Measurements from ENCODE around the gene FAM83F. TPM values are rescaled to one million over a fixed set of nuclear protein-coding genes. Genes with fewer than 3 reads are reported as not detected.
"Not testable (repeated sequence)": the region's sequence is repeated elsewhere in the genome, so short reads cannot be mapped to it uniquely, and the experiment has no call there.

Gene FAM83F
- total RNA-seq, 1 donor from 2014 or later = 12.8 TPM

DNA sequence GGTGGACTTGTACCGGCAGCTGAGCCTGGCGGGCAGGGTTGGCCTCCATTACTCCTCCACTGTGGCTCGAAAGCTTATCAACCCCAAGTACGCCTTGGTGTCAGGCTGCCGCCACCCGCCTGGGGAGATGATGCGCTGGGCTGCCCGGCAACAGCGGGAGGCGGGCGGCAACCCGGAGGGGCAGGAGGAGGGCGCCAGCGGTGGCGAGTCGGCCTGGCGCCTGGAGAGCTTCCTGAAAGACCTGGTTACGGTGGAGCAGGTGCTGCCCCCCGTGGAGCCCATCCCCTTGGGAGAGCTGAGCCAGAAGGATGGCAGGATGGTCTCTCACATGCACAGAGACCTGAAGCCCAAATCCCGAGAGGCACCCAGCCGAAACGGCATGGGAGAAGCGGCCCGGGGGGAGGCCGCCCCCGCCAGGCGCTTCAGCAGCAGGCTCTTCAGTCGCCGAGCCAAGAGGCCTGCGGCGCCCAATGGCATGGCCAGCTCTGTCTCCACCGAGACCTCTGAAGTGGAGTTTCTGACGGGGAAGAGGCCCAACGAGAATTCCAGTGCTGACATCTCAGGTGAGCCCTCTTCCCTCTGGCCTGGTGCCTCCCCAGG lies 26.7 kb downstream of the FAM83F start:
- Histone ChIP-seq H3K27me3 (no peaks in the 10 kb centered on the region), H3K9me3 (no peaks in the 10 kb centered on the region), H3K4me1 (peaks cover 22% of the 10 kb centered on the region), H3K27ac (no peak overlapping the region), H3K36me3 (no peaks in the 10 kb centered on the region), H3K4me3 (no peak overlapping the region)
- intact Hi-C loops (cut with DNase I) = loop anchor here (5.0 kb wide), 1 partner anchor 479 kb away; no protein-coding TSS in a partner anchor
- no peak for DNase-seq (ENCODE audit: extremely low spot score in 2 of 2)
- TF ChIP-seq, protein P1, sequence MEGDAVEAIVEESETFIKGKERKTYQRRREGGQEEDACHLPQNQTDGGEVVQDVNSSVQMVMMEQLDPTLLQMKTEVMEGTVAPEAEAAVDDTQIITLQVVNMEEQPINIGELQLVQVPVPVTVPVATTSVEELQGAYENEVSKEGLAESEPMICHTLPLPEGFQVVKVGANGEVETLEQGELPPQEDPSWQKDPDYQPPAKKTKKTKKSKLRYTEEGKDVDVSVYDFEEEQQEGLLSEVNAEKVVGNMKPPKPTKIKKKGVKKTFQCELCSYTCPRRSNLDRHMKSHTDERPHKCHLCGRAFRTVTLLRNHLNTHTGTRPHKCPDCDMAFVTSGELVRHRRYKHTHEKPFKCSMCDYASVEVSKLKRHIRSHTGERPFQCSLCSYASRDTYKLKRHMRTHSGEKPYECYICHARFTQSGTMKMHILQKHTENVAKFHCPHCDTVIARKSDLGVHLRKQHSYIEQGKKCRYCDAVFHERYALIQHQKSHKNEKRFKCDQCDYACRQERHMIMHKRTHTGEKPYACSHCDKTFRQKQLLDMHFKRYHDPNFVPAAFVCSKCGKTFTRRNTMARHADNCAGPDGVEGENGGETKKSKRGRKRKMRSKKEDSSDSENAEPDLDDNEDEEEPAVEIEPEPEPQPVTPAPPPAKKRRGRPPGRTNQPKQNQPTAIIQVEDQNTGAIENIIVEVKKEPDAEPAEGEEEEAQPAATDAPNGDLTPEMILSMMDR (IDR thresholded peaks at IDR 0.05) = no peak
- no peak for TF ChIP-seq POLR2AphosphoS5 (IDR thresholded peaks at IDR 0.05; ENCODE audit: insufficient read depth in 1 of 2, low read depth in 1 of 2)
- no peak for TF ChIP-seq POLR2A (IDR thresholded peaks at IDR 0.05)

DNA sequence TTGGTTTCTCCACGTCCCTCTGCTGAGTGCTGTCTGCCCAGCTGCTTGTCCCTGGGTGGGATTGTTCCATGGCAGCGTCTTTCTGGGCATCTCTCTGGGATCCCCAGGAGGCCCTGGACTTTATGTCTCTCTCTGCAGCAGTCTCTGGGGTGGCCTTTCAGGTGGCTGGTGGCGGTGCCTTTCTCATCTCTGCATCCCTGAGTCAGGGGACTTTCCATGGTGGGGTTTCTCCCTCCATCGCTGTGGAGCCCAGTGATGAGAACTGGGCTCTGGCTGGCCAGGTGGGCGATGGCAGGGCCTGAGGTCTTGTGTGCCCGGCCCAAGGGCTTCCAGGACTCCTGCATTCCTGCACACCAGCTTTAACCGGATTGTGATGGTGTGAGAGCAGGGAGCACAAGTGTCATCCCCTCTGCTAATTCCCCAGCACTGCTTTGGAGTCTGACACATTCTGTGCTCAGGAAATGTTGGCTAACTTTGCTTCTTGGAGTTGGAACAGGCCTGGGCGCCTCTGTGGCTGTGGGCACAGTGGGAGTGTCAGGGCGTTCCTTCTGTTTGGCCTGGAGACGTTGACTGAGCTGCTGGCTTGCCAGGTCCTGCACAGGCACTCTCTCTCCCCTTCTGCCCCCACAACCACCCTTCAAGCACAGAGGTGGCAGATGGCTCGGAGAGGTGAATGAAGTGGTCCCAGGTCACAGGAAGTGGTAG lies 27.9 kb downstream of the FAM83F start:
- intact Hi-C loops (cut with DNase I) = loop anchor here (5.0 kb wide), 1 partner anchor 480 kb away; no protein-coding TSS in a partner anchor
- Histone ChIP-seq H3K27me3 (no peaks in the 10 kb centered on the region), H3K4me3 (no peak overlapping the region), H3K4me1 (peaks cover 22% of the 10 kb centered on the region), H3K36me3 (no peaks in the 10 kb centered on the region), H3K27ac (peak overlapping the region; percentile 42), H3K9me3 (no peaks in the 10 kb centered on the region)
- TF ChIP-seq POLR2AphosphoS5 (IDR thresholded peaks at IDR 0.05; ENCODE audit: insufficient read depth in 1 of 2, low read depth in 1 of 2) = peak in 1 of 2 donors; percentile 64
- TF ChIP-seq, protein P1 (IDR thresholded peaks at IDR 0.05) = no peak
- no peak for DNase-seq (ENCODE audit: extremely low spot score in 2 of 2)

DNA sequence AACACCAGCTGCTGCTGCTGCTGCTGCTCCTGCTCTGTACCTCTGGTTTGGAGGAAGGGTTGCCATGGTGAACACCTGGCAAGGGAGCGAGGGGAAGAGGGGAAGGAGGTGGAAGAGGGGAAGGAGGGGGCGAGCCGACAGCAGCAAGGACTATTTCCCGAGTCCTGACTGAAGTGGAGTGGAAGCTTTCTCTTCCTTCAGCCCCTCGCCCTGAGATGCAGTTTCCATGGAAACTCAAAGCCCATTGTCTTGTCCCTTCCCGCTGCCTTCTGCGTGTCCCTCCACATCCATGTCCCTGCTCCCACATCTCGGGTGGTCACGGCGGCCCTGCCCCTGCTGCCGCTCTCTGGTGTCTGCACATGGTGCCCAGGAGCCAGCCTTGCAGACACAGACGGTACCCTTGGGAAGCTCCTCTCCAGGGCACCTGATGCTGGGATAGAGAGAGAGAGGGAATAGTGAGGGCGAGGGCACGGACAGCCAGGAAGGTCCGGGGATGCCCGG lies 28.6 kb downstream of the FAM83F start:
- intact Hi-C loops (cut with DNase I) = loop anchor here (5.0 kb wide), 1 partner anchor 481 kb away; no protein-coding TSS in a partner anchor
- no peaks in the 10 kb centered on the region for H3K9me3 ChIP-seq
- H3K4me3 ChIP-seq = no peak overlapping the region
- H3K4me1 ChIP-seq = peaks cover 28% of the 10 kb centered on the region
- DNase-seq (ENCODE audit: extremely low spot score in 2 of 2) = no peak
- TF ChIP-seq POLR2A (IDR thresholded peaks at IDR 0.05) (no peak), POLR2AphosphoS5 (IDR thresholded peaks at IDR 0.05; ENCODE audit: insufficient read depth in 1 of 2, low read depth in 1 of 2) (no peak)
- TF ChIP-seq, protein P1 (IDR thresholded peaks at IDR 0.05) = no peak
- no peaks in the 10 kb centered on the region for H3K27me3 ChIP-seq
- peak overlapping the region; percentile 42 for H3K27ac ChIP-seq
- no peaks in the 10 kb centered on the region for H3K36me3 ChIP-seq

DNA sequence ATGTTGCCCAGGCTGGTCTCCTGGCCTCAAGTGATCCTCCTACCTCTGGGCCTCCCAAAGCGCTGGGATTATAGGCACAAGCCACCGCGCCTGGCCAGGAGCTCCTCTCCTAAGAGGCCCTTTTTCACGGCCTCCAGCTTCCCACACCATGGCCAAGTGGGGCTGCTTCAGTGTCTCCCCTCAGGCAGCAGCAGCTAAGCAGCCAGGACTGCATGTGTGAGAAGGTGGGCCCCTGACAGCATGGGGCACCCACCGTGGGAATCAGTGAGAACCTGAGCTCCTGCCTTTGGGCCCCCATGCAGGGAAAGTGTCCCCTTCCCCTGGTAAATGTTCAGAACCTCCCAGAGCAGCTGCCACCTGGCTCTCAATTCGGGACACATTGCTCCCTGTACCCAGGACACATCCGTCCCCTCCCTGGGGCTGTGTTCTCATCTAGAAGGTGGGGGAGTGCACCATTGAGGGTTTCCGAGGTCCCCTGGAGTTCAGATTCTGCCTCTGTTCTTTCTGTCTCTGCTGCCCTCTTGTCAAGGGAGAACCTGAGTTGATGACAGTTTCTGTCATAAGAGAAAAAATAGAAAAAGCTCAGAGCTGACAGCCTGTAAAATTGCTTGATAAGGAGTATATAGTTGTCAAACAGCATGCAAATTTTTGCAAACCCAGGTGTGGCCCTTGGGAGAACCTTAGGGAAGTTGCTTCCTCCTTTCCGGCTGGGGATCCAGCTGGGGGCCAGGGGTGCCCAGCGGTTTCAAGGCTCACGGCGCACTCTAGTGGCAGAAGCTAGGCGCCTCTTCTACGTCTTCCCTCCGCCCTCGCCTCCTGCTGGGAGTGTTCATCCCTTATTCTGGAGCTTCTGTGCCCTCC lies 29.7 kb downstream of the FAM83F start:
- Histone ChIP-seq H3K27me3 (no peaks in the 10 kb centered on the region), H3K36me3 (no peaks in the 10 kb centered on the region), H3K4me1 (peaks cover 32% of the 10 kb centered on the region), H3K4me3 (no peak overlapping the region), H3K9me3 (no peaks in the 10 kb centered on the region), H3K27ac (no peak overlapping the region)
- intact Hi-C loops (cut with DNase I) = loop anchor here (5.0 kb wide), 1 partner anchor 482 kb away; no protein-coding TSS in a partner anchor
- no peak for DNase-seq (ENCODE audit: extremely low spot score in 2 of 2)
- TF ChIP-seq POLR2A (IDR thresholded peaks at IDR 0.05) (no peak), POLR2AphosphoS5 (IDR thresholded peaks at IDR 0.05; ENCODE audit: insufficient read depth in 1 of 2, low read depth in 1 of 2) (peak in 1 of 2 donors; percentile 20)
- TF ChIP-seq, protein P1 (IDR thresholded peaks at IDR 0.05) = peak; percentile 46 to 65 (median 59)

DNA sequence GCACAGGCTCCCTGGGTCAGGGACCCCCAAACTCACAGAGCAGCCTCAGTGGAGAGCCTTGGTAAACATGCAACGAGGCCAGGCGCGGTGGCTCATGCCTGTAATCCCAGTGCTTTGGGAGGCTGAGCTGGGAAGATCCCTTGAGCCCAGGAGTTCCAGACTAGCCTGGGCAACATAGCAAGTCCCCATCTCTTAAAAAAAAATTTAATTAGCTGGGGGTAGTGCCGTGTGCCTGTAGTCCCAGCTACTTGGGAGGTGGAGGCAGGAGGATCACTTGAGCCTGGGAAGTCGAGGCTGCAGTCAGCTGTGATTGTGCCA lies 30.3 kb downstream of the FAM83F start:
- H3K4me1 ChIP-seq = peaks cover 32% of the 10 kb centered on the region
- H3K36me3 ChIP-seq; intact Hi-C loops (cut with DNase I); H3K27me3 ChIP-seq; H3K9me3 ChIP-seq; H3K27ac ChIP-seq; DNase-seq (ENCODE audit: extremely low spot score in 2 of 2); H3K4me3 ChIP-seq: not testable (repeated sequence)

All from vagina (tissue), 2 donors.